GM04504 (cell line): Measurements from ENCODE around the gene TMEM184A.

Experiments used
- DNase-seq: peaks from one replicate; pipeline ENCODE4 v3.0.0-alpha.2; 2012; ENCODE audit warnings: low read depth

Gene TMEM184A

GRCh38 chr7:1501487-1502270, 54.3 kb downstream of the TMEM184A start:
- no peak for DNase-seq

- no peak for DNase-seq
Observed at GRCh38 chr7:1500064-1500807, 55.8 kb downstream of the TMEM184A start.

- no peak for DNase-seq
Observed at GRCh38 chr7:1499367-1500029, 56.5 kb downstream of the TMEM184A start.

GRCh38 chr7:1498370-1499305, 57.4 kb downstream of the TMEM184A start:
- no peak for DNase-seq

GRCh38 chr7:1497293-1497927, 58.6 kb downstream of the TMEM184A start:
- no peak for DNase-seq

- DNase-seq = no peak
Observed at GRCh38 chr7:1496531-1497292, 59.3 kb downstream of the TMEM184A start.

GRCh38 chr7:1495564-1496242, 60.3 kb downstream of the TMEM184A start:
- DNase-seq = no peak

GRCh38 chr7:1494866-1495563, 61.0 kb downstream of the TMEM184A start:
- no peak for DNase-seq

GRCh38 chr7:1494447-1494846, 61.6 kb downstream of the TMEM184A start:
- DNase-seq = no peak

GRCh38 chr7:1493571-1493970, 62.4 kb downstream of the TMEM184A start:
- no peak for DNase-seq

GRCh38 chr7:1493129-1493528, 62.9 kb downstream of the TMEM184A start:
- no peak for DNase-seq

GRCh38 chr7:1492640-1493039, 63.4 kb downstream of the TMEM184A start:
- no peak for DNase-seq
